ENCODE data around the gene GTPBP6.
A peak's percentile ranks its signal among the peaks of the same experiment; 100 is the strongest.
"Not testable (repeated sequence)": the region's sequence is repeated elsewhere in the genome, so short reads cannot be mapped to it uniquely, and the experiment has no call there.

The GTPBP6 gene

GRCh38 chrX:259692-260355 lies 58.8 kb downstream of the GTPBP6 start:
- peaks cover 10% of the 10 kb centered on the region for H3K27me3 Mint-ChIP-seq (ENCODE audit: low read depth)
- peaks cover 13% of the 10 kb centered on the region for H3K4me1 Mint-ChIP-seq
- H3K4me3 Mint-ChIP-seq, result no peak overlapping the region
- H3K36me3 Mint-ChIP-seq (ENCODE audit: low read depth), result no peaks in the 10 kb centered on the region
- TF ChIP-seq CTCF (IDR thresholded peaks at IDR 0.05; ENCODE audit: unreplicated experiment in 3 of 3), result no peak
- peak overlapping the region in 1 of 3 experiments; percentile 42 for H3K27ac Mint-ChIP-seq
- H3K9me3 Mint-ChIP-seq, result no peaks in the 10 kb centered on the region

GRCh38 chrX:258291-259040 lies 60.1 kb downstream of the GTPBP6 start:
- Mint-ChIP-seq H3K9me3 (peaks cover 5% of the 10 kb centered on the region), H3K36me3 (ENCODE audit: low read depth) (no peaks in the 10 kb centered on the region), H3K27ac (no peak overlapping the region), H3K27me3 (ENCODE audit: low read depth) (peaks cover 10% of the 10 kb centered on the region), H3K4me3 (no peak overlapping the region), H3K4me1 (peaks cover 13% of the 10 kb centered on the region)
- no peak for TF ChIP-seq CTCF (IDR thresholded peaks at IDR 0.05; ENCODE audit: unreplicated experiment in 3 of 3)

GRCh38 chrX:257681-258289 lies 60.8 kb downstream of the GTPBP6 start:
- Mint-ChIP-seq H3K4me1 (peaks cover 13% of the 10 kb centered on the region), H3K36me3 (ENCODE audit: low read depth) (no peaks in the 10 kb centered on the region)

GRCh38 chrX:257054-257453 lies 61.5 kb downstream of the GTPBP6 start:
- peaks cover 13% of the 10 kb centered on the region for H3K4me1 Mint-ChIP-seq

More at GRCh38 chrX:257681-258289, 60.8 kb downstream of the GTPBP6 start:
- Mint-ChIP-seq H3K4me3 (no peak overlapping the region), H3K27me3 (ENCODE audit: low read depth) (peaks cover 10% of the 10 kb centered on the region), H3K9me3 (peaks cover 5% of the 10 kb centered on the region), H3K27ac (no peak overlapping the region)
- no peak for TF ChIP-seq CTCF (IDR thresholded peaks at IDR 0.05; ENCODE audit: unreplicated experiment in 3 of 3)

GRCh38 chrX:255923-256331 lies 62.7 kb downstream of the GTPBP6 start:
- Mint-ChIP-seq H3K4me1 (peaks cover 5% of the 10 kb centered on the region), H3K27ac (no peak overlapping the region), H3K36me3 (ENCODE audit: low read depth) (peaks cover 5% of the 10 kb centered on the region), H3K4me3 (no peak overlapping the region), H3K9me3 (peaks cover 13% of the 10 kb centered on the region), H3K27me3 (ENCODE audit: low read depth) (peaks cover 5% of the 10 kb centered on the region)
- TF ChIP-seq CTCF (IDR thresholded peaks at IDR 0.05; ENCODE audit: unreplicated experiment in 3 of 3), result no peak

More at GRCh38 chrX:257054-257453, 61.5 kb downstream of the GTPBP6 start:
- not testable (repeated sequence) for H3K36me3 Mint-ChIP-seq (ENCODE audit: low read depth); H3K4me3 Mint-ChIP-seq; H3K27me3 Mint-ChIP-seq (ENCODE audit: low read depth); H3K27ac Mint-ChIP-seq
- peaks cover 12% of the 10 kb centered on the region for H3K9me3 Mint-ChIP-seq
